GM23338 (cell line): ENCODE results near the gene UBAC2. TPM values are rescaled to one million over a fixed set of nuclear protein-coding genes. Genes with fewer than 3 reads are reported as not detected.

Experiments
- ATAC-seq: fragments of 200-7000 bp; cut with Tn5 transposase; 3 replicates; pipeline ENCODE4 v1.9.1; 2020
- DNase-seq: peaks from one replicate; pipeline ENCODE4 v3.0.0-alpha.2; 2015; ENCODE audit warnings: low spot score
- H2AFZ ChIP-seq: fragments of 200-600 bp; sonication (generic); 2 replicates; pipeline ENCODE4 v1.8.0; 2016; ENCODE audit warnings: antibody characterized with exemption, mild to moderate bottlenecking, moderate library complexity
- H3F3A ChIP-seq: fragments of 200-600 bp; sonication (generic); replicated peaks from 2 replicates; pipeline ENCODE4 v1.8.0; 2017; ENCODE audit warnings: antibody characterized with exemption, mixed run types, low read depth
- H3K27ac ChIP-seq: fragments of 200-600 bp; sonication (generic); 2 replicates; pipeline ENCODE4 v1.6.1; 2016; ENCODE audit warnings: low read depth
- H3K27me3 ChIP-seq: fragments of 200-600 bp; sonication (generic); 2 replicates; pipeline ENCODE4 v1.8.0; 2016; ENCODE audit warnings: mild to moderate bottlenecking, mixed run types, moderate library complexity; ENCODE audit not compliant: insufficient read depth
- H3K36me3 ChIP-seq: fragments of 200-600 bp; sonication (generic); 2 replicates; pipeline ENCODE4 v1.8.0; 2016; ENCODE audit warnings: mild to moderate bottlenecking; ENCODE audit not compliant: insufficient read depth
- H3K4me1 ChIP-seq: fragments of 200-600 bp; sonication (generic); 2 replicates; pipeline ENCODE4 v1.8.0; 2016; ENCODE audit warnings: mild to moderate bottlenecking, moderate library complexity; ENCODE audit not compliant: insufficient read depth
- H3K4me2 ChIP-seq: fragments of 200-600 bp; sonication (generic); 2 replicates; pipeline ENCODE4 v1.7.1; 2017; ENCODE audit warnings: mixed run types
- H3K4me3 ChIP-seq: fragments of 200-600 bp; sonication (generic); 2 replicates; pipeline ENCODE4 v1.6.1; 2016; ENCODE audit warnings: mixed run types
- H3K79me2 ChIP-seq: fragments of 200-600 bp; sonication (generic); replicated peaks from 2 replicates; pipeline ENCODE4 v1.8.0; 2017; ENCODE audit warnings: mild to moderate bottlenecking; ENCODE audit not compliant: insufficient read depth
- H3K9me2 ChIP-seq: fragments of 200-600 bp; sonication (generic); 2 replicates; pipeline ENCODE4 v1.8.0; 2017; ENCODE audit not compliant: insufficient read depth
- H4K20me1 ChIP-seq: fragments of 200-600 bp; sonication (generic); replicated peaks from 2 replicates; pipeline ENCODE4 v1.8.0; 2017; ENCODE audit warnings: mild to moderate bottlenecking; ENCODE audit not compliant: insufficient read depth
- H3K27ac Mint-ChIP-seq: 2 replicates; pipeline ENCODE4 v1.8.0; 2020; ENCODE audit warnings: inconsistent platforms, mild to moderate bottlenecking, moderate library complexity, mixed read lengths
- H3K27me3 Mint-ChIP-seq: 3 replicates; pipeline ENCODE4 v1.8.0; 2022; ENCODE audit warnings: low read depth, mild to moderate bottlenecking, moderate library complexity, mixed read lengths, inconsistent platforms; ENCODE audit not compliant: insufficient read depth, poor library complexity
- H3K36me3 Mint-ChIP-seq: 3 replicates; pipeline ENCODE4 v1.8.0; 2021; ENCODE audit warnings: low read depth, mild to moderate bottlenecking, inconsistent platforms, moderate library complexity, mixed read lengths
- H3K4me1 Mint-ChIP-seq: 3 replicates; pipeline ENCODE4 v1.8.0; 2020; ENCODE audit warnings: mild to moderate bottlenecking, inconsistent platforms, mixed read lengths
- H3K4me3 Mint-ChIP-seq: 3 replicates; pipeline ENCODE4 v1.8.0; 2021; ENCODE audit warnings: moderate library complexity, mild to moderate bottlenecking, inconsistent platforms, mixed read lengths
- H3K9me3 Mint-ChIP-seq: 3 replicates; pipeline ENCODE4 v1.8.0; 2020; ENCODE audit warnings: moderate library complexity, mild to moderate bottlenecking, inconsistent platforms, mixed read lengths
- CREB1 ChIP-seq: fragments of 250-450 bp; sonication (Bioruptor Pico); IDR thresholded peaks from 2 replicates; pipeline ENCODE4 v1.5.0; 2020; ENCODE audit warnings: low read depth, mild to moderate bottlenecking, moderate library complexity
- EZH2 ChIP-seq: fragments of 200-600 bp; sonication (generic); IDR thresholded peaks from one replicate; pipeline ENCODE4 v1.8.0; 2017; ENCODE audit warnings: antibody characterized with exemption, mild to moderate bottlenecking, low read depth; ENCODE audit not compliant: unreplicated experiment
- EZH2phosphoT487 ChIP-seq: fragments of 200-600 bp; sonication (generic); IDR thresholded peaks from one replicate; pipeline ENCODE4 v1.8.1; 2018; ENCODE audit warnings: antibody characterized with exemption; ENCODE audit not compliant: unreplicated experiment
- JUNB ChIP-seq: IDR thresholded peaks from one replicate; pipeline ENCODE4 v1.6.1; 2016; ENCODE audit warnings: antibody characterized with exemption; ENCODE audit not compliant: unreplicated experiment
- NANOG ChIP-seq: IDR thresholded peaks from 2 replicates; pipeline ENCODE4 v1.6.1; 2016; ENCODE audit warnings: antibody characterized with exemption, borderline replicate concordance
- STAT1 ChIP-seq: IDR thresholded peaks from one replicate; pipeline ENCODE4 v1.6.1; 2016; ENCODE audit warnings: antibody characterized with exemption; ENCODE audit not compliant: unreplicated experiment
- ZNF114 ChIP-seq: fragments of 250-450 bp; sonication (Bioruptor Pico); IDR thresholded peaks from 2 replicates; pipeline ENCODE4 v1.5.0; 2020; ENCODE audit warnings: mild to moderate bottlenecking, moderate library complexity
- ZNF331 ChIP-seq: fragments of 250-450 bp; sonication (Bioruptor Pico); IDR thresholded peaks from 2 replicates; pipeline ENCODE4 v1.5.0; 2020; ENCODE audit warnings: low read depth, mild to moderate bottlenecking, moderate library complexity
- polyA plus RNA-seq: library from polyadenylated mRNA; unstranded; fragments of >200 nt; fragmentation: Nextera tagmentation; extraction: Ambion mirVana; gene quantifications from 2 replicates; pipeline ENCODE4 v1.2.1, GENCODE V29; 2016
- total RNA-seq: library from RNA; depleted of rRNA; stranded (reverse); fragments of >200 nt; shearing (Covaris generic); gene quantifications from 2 replicates; pipeline ENCODE4 v1.2.3, GENCODE V29; 2014
- TF ChIP-seq, protein P1 (sequence below): IDR thresholded peaks from 2 replicates; pipeline ENCODE4 v1.6.1; 2016; ENCODE audit warnings: antibody characterized with exemption
- TF ChIP-seq, protein P2 (sequence below): fragments of 250-450 bp; sonication (Bioruptor Pico); IDR thresholded peaks from 2 replicates; pipeline ENCODE4 v1.5.0; 2020; ENCODE audit warnings: mild to moderate bottlenecking, moderate library complexity
- TF ChIP-seq, protein P3 (sequence below), 2 experiments: fragments of 200-600 bp in 1 of 2; sonication (generic) in 1 of 2; conservative IDR thresholded peaks; 2 replicates each; pipeline versions ENCODE4 v1.5.1 to v1.6.1; 2016 to 2017; ENCODE audit warnings: antibody characterized with exemption in 2 of 2, low read depth in 2 of 2, mild to moderate bottlenecking in 2 of 2, moderate library complexity in 1 of 2
- TF ChIP-seq, protein P4 (sequence below): IDR thresholded peaks from one replicate; pipeline ENCODE4 v1.6.1; 2018; ENCODE audit warnings: antibody characterized with exemption; ENCODE audit not compliant: unreplicated experiment

The UBAC2 gene
- total and polyA plus RNA-seq, 2 experiments from 2014 or later: 37.9 to 76.9 TPM

DNA sequence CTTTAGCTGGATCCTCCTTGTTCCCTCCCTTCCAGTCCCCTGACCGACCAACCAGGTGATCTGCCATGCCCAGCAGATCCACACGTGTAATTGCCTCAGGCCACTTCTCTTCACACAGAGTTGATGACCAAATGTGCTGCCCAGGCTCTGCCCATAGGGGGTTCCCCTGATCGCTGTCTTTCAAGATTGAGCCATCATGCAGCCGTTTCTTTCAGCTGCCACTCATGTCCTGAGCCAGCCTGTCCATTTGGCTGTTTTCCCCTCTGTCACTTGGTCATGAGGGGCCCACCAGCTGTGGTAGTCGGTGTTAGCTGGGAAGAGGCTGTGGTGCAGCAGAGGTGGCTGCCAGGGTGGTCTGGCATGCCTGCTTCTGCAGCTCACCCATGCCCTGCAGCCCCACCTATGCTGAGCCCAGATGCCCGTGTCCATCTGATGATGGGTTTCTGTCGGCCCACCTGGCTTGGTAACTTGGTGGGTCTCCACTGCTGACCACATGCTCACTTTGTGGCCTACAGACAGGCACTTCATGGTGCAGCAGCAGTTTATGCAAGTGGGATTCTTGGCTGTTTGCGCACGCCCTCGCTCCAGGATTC lies 142.2 kb downstream of the UBAC2 start:
- Histone ChIP-seq H3K4me1 (no peaks in the 10 kb centered on the region), H3K9me2 (no peaks in the 10 kb centered on the region), H3K36me3 (peaks cover 14% of the 10 kb centered on the region; the same call in 1 of the 2 replicates), H3K4me3 (no peak overlapping the region), H3F3A (no peaks in the 10 kb centered on the region), H4K20me1 (no peaks in the 10 kb centered on the region; the same call in 1 of the 2 replicates), H3K79me2 (no peaks in the 10 kb centered on the region), H3K27ac (no peak overlapping the region), H3K27me3 (no peaks in the 10 kb centered on the region), H2AFZ (no peak overlapping the region), H3K4me2 (no peak overlapping the region)
- Mint-ChIP-seq H3K4me3 (no peak overlapping the region), H3K27me3 (peaks cover 4% of the 10 kb centered on the region), H3K36me3 (peaks cover 37% of the 10 kb centered on the region), H3K27ac (no peak overlapping the region), H3K9me3 (no peaks in the 10 kb centered on the region), H3K4me1 (no peaks in the 10 kb centered on the region)
- ATAC-seq (no peak), DNase-seq (no peak)
- TF ChIP-seq STAT1 (no peak), NANOG (no peak), EZH2phosphoT487 (no peak), ZNF114 (CRISPR knock-in tag) (no peak), JUNB (no peak), EZH2 (no peak), CREB1 (CRISPR knock-in tag) (no peak), ZNF331 (CRISPR knock-in tag) (no peak)
- TF ChIP-seq, protein P1, sequence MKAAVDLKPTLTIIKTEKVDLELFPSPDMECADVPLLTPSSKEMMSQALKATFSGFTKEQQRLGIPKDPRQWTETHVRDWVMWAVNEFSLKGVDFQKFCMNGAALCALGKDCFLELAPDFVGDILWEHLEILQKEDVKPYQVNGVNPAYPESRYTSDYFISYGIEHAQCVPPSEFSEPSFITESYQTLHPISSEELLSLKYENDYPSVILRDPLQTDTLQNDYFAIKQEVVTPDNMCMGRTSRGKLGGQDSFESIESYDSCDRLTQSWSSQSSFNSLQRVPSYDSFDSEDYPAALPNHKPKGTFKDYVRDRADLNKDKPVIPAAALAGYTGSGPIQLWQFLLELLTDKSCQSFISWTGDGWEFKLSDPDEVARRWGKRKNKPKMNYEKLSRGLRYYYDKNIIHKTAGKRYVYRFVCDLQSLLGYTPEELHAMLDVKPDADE: no peak
- TF ChIP-seq, protein P2, sequence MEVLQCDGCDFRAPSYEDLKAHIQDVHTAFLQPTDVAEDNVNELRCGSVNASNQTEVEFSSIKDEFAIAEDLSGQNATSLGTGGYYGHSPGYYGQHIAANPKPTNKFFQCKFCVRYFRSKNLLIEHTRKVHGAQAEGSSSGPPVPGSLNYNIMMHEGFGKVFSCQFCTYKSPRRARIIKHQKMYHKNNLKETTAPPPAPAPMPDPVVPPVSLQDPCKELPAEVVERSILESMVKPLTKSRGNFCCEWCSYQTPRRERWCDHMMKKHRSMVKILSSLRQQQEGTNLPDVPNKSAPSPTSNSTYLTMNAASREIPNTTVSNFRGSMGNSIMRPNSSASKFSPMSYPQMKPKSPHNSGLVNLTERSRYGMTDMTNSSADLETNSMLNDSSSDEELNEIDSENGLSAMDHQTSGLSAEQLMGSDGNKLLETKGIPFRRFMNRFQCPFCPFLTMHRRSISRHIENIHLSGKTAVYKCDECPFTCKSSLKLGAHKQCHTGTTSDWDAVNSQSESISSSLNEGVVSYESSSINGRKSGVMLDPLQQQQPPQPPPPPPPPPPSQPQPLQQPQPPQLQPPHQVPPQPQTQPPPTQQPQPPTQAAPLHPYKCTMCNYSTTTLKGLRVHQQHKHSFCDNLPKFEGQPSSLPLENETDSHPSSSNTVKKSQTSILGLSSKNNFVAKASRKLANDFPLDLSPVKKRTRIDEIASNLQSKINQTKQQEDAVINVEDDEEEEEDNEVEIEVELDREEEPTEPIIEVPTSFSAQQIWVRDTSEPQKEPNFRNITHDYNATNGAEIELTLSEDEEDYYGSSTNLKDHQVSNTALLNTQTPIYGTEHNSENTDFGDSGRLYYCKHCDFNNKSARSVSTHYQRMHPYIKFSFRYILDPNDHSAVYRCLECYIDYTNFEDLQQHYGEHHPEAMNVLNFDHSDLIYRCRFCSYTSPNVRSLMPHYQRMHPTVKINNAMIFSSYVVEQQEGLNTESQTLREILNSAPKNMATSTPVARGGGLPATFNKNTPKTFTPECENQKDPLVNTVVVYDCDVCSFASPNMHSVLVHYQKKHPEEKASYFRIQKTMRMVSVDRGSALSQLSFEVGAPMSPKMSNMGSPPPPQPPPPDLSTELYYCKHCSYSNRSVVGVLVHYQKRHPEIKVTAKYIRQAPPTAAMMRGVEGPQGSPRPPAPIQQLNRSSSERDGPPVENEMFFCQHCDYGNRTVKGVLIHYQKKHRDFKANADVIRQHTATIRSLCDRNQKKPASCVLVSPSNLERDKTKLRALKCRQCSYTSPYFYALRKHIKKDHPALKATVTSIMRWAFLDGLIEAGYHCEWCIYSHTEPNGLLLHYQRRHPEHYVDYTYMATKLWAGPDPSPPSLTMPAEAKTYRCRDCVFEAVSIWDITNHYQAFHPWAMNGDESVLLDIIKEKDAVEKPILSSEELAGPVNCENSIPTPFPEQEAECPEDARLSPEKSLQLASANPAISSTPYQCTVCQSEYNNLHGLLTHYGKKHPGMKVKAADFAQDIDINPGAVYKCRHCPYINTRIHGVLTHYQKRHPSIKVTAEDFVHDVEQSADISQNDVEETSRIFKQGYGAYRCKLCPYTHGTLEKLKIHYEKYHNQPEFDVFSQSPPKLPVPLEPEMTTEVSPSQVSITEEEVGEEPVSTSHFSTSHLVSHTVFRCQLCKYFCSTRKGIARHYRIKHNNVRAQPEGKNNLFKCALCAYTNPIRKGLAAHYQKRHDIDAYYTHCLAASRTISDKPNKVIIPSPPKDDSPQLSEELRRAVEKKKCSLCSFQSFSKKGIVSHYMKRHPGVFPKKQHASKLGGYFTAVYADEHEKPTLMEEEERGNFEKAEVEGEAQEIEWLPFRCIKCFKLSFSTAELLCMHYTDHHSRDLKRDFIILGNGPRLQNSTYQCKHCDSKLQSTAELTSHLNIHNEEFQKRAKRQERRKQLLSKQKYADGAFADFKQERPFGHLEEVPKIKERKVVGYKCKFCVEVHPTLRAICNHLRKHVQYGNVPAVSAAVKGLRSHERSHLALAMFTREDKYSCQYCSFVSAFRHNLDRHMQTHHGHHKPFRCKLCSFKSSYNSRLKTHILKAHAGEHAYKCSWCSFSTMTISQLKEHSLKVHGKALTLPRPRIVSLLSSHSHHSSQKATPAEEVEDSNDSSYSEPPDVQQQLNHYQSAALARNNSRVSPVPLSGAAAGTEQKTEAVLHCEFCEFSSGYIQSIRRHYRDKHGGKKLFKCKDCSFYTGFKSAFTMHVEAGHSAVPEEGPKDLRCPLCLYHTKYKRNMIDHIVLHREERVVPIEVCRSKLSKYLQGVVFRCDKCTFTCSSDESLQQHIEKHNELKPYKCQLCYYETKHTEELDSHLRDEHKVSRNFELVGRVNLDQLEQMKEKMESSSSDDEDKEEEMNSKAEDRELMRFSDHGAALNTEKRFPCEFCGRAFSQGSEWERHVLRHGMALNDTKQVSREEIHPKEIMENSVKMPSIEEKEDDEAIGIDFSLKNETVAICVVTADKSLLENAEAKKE (CRISPR knock-in tag): no peak
- TF ChIP-seq, protein P3, sequence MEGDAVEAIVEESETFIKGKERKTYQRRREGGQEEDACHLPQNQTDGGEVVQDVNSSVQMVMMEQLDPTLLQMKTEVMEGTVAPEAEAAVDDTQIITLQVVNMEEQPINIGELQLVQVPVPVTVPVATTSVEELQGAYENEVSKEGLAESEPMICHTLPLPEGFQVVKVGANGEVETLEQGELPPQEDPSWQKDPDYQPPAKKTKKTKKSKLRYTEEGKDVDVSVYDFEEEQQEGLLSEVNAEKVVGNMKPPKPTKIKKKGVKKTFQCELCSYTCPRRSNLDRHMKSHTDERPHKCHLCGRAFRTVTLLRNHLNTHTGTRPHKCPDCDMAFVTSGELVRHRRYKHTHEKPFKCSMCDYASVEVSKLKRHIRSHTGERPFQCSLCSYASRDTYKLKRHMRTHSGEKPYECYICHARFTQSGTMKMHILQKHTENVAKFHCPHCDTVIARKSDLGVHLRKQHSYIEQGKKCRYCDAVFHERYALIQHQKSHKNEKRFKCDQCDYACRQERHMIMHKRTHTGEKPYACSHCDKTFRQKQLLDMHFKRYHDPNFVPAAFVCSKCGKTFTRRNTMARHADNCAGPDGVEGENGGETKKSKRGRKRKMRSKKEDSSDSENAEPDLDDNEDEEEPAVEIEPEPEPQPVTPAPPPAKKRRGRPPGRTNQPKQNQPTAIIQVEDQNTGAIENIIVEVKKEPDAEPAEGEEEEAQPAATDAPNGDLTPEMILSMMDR (conservative IDR thresholded peaks at IDR 0.05; ENCODE audit: low read depth in 2 of 2): no peak
- TF ChIP-seq, protein P4, sequence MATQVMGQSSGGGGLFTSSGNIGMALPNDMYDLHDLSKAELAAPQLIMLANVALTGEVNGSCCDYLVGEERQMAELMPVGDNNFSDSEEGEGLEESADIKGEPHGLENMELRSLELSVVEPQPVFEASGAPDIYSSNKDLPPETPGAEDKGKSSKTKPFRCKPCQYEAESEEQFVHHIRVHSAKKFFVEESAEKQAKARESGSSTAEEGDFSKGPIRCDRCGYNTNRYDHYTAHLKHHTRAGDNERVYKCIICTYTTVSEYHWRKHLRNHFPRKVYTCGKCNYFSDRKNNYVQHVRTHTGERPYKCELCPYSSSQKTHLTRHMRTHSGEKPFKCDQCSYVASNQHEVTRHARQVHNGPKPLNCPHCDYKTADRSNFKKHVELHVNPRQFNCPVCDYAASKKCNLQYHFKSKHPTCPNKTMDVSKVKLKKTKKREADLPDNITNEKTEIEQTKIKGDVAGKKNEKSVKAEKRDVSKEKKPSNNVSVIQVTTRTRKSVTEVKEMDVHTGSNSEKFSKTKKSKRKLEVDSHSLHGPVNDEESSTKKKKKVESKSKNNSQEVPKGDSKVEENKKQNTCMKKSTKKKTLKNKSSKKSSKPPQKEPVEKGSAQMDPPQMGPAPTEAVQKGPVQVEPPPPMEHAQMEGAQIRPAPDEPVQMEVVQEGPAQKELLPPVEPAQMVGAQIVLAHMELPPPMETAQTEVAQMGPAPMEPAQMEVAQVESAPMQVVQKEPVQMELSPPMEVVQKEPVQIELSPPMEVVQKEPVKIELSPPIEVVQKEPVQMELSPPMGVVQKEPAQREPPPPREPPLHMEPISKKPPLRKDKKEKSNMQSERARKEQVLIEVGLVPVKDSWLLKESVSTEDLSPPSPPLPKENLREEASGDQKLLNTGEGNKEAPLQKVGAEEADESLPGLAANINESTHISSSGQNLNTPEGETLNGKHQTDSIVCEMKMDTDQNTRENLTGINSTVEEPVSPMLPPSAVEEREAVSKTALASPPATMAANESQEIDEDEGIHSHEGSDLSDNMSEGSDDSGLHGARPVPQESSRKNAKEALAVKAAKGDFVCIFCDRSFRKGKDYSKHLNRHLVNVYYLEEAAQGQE: no peak
